Measurements from ENCODE around the gene NDUFA6. TPM values are rescaled to one million over a fixed set of nuclear protein-coding genes. Genes with fewer than 3 reads are reported as not detected.

The NDUFA6 gene
- total RNA-seq, 1 experiment from 2014 or later, result 84.9 TPM

DNA sequence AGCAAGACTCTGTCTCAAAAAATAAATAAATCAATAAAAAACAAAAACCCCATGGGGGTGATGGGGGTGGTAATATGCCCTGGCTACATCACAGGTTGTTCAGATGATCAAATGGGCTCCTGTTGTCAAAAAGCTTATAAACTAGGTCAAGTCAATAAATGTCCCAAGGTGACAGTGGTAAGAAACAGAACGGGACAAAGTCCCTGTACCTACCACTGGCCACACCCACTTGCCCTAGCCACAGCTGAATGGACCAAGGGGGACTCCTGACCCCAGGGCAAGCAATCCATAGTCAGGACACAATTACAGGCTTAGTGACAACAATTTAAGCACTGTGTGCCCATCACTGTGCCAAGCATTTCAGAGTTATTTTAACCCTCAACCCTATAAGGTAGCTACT is 25.9 kb downstream of the NDUFA6 start:
- Histone ChIP-seq H3K4me3 (no peak overlapping the region), H3K27ac (no peak overlapping the region), H2AFZ (no peak overlapping the region), H3K36me3 (ENCODE audit: low read depth) (no peaks in the 10 kb centered on the region), H3K9me2 (ENCODE audit: insufficient read depth) (no peaks in the 10 kb centered on the region), H3K4me2 (no peak overlapping the region), H4K20me1 (ENCODE audit: insufficient read depth) (no peaks in the 10 kb centered on the region), H3K9me3 (ENCODE audit: insufficient read depth, low read depth) (no peaks in the 10 kb centered on the region), H3F3A (ENCODE audit: insufficient read depth, low read depth) (peaks cover 2% of the 10 kb centered on the region; the same call in 1 of the 2 replicates), H3K79me2 (ENCODE audit: low read depth) (no peaks in the 10 kb centered on the region), H3K4me1 (replicated peaks; ENCODE audit: insufficient read depth) (peaks cover 1% of the 10 kb centered on the region; the same call in 1 of the 2 replicates), H3K27me3 (ENCODE audit: insufficient read depth, low read depth) (no peaks in the 10 kb centered on the region)
- DNase-seq, result no peak
- ChIA-PET POLR2A (ENCODE audit: unreplicated experiment) (no interaction called here), CTCF (no interaction called here)
- no peak for TF ChIP-seq EZH2 (IDR thresholded peaks at IDR 0.05; ENCODE audit: low read depth)
- TF ChIP-seq, protein P1, sequence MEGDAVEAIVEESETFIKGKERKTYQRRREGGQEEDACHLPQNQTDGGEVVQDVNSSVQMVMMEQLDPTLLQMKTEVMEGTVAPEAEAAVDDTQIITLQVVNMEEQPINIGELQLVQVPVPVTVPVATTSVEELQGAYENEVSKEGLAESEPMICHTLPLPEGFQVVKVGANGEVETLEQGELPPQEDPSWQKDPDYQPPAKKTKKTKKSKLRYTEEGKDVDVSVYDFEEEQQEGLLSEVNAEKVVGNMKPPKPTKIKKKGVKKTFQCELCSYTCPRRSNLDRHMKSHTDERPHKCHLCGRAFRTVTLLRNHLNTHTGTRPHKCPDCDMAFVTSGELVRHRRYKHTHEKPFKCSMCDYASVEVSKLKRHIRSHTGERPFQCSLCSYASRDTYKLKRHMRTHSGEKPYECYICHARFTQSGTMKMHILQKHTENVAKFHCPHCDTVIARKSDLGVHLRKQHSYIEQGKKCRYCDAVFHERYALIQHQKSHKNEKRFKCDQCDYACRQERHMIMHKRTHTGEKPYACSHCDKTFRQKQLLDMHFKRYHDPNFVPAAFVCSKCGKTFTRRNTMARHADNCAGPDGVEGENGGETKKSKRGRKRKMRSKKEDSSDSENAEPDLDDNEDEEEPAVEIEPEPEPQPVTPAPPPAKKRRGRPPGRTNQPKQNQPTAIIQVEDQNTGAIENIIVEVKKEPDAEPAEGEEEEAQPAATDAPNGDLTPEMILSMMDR (conservative IDR thresholded peaks at IDR 0.05), result no peak
- intact Hi-C loops (cut with micrococcal nuclease; ENCODE audit: unreplicated experiment), result no loop called here
- BruUV-seq (replicated peaks), result no TSS peak

DNA sequence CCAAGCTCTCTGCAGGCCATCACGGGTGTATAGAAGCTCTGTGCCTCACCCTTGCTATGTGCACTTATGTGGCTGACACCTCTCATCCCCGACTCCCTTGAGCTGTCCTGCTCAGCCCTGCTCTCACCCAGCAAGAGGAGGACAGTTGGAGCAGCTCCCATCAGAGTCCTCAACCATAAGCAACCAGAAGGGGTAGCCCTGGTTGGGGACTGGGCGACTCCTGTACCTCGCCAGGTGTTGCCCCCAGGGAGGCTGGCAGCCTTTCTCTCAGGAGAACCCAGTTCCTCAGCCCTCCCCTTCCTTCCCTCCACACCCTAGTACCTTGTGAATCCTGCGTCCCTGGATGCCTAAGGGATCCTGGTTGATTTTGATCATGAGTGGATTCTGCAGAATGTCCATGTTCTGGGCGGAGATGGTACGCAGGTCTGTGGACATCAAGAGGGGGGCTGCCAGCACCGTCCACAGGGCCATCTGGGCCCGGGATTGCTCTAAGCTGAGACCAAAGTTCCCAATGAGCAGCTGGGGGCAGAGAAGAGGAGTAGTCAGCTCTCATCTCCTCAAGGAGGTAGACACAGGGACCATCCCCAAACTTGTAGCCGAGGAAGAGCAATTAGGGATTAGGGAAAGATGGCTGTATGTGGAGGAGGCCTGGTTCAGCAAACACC is 27.9 kb downstream of the NDUFA6 start:
- Histone ChIP-seq H3K9me3 (ENCODE audit: insufficient read depth, low read depth) (no peaks in the 10 kb centered on the region), H3K4me2 (no peak overlapping the region), H3K36me3 (ENCODE audit: low read depth) (no peaks in the 10 kb centered on the region), H3K27me3 (ENCODE audit: insufficient read depth, low read depth) (no peaks in the 10 kb centered on the region), H4K20me1 (ENCODE audit: insufficient read depth) (no peaks in the 10 kb centered on the region), H2AFZ (no peak overlapping the region), H3F3A (ENCODE audit: insufficient read depth, low read depth) (no peaks in the 10 kb centered on the region), H3K27ac (no peak overlapping the region), H3K9me2 (ENCODE audit: insufficient read depth) (no peaks in the 10 kb centered on the region), H3K4me3 (no peak overlapping the region), H3K79me2 (ENCODE audit: low read depth) (no peaks in the 10 kb centered on the region), H3K4me1 (replicated peaks; ENCODE audit: insufficient read depth) (no peaks in the 10 kb centered on the region)
- no peak for TF ChIP-seq EZH2 (IDR thresholded peaks at IDR 0.05; ENCODE audit: low read depth)
- TF ChIP-seq, protein P1 (conservative IDR thresholded peaks at IDR 0.05), result no peak
- intact Hi-C loops (cut with micrococcal nuclease; ENCODE audit: unreplicated experiment), result no loop called here
- BruUV-seq (replicated peaks), result no TSS peak
- ChIA-PET POLR2A (ENCODE audit: unreplicated experiment) (no interaction called here), CTCF (no interaction called here)
- no peak for DNase-seq

DNA sequence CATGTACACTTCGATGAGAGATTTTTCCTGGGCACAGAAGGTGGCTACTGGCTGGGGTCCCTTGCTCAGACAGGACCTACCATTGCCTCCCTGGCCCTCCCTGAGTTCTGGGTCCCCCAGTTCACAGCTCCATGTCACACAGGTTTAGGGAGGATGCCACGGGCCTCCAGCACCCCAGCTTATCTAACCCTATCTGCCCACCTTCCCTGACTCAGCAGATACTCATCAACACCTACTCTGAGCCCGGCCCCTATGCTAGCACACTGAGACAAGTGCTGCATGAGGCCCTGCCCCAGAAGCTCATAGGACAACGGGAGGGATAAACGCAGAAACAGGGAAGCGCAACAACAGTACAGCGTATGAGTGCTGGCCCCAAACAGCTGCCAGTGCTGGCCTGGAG is 29.5 kb downstream of the NDUFA6 start:
- Histone ChIP-seq H3K4me2 (no peak overlapping the region), H3K4me1 (replicated peaks; ENCODE audit: insufficient read depth) (no peaks in the 10 kb centered on the region), H3F3A (ENCODE audit: insufficient read depth, low read depth) (no peaks in the 10 kb centered on the region), H2AFZ (no peak overlapping the region), H3K27me3 (ENCODE audit: insufficient read depth, low read depth) (no peaks in the 10 kb centered on the region), H3K4me3 (no peak overlapping the region), H3K27ac (no peak overlapping the region), H3K36me3 (ENCODE audit: low read depth) (peaks cover 5% of the 10 kb centered on the region; the same call in 1 of the 2 replicates), H3K9me2 (ENCODE audit: insufficient read depth) (no peaks in the 10 kb centered on the region), H4K20me1 (ENCODE audit: insufficient read depth) (no peaks in the 10 kb centered on the region), H3K79me2 (ENCODE audit: low read depth) (no peaks in the 10 kb centered on the region), H3K9me3 (ENCODE audit: insufficient read depth, low read depth) (peaks cover 11% of the 10 kb centered on the region)
- ChIA-PET CTCF (no interaction called here), POLR2A (ENCODE audit: unreplicated experiment) (no interaction called here)
- no peak for DNase-seq
- intact Hi-C loops (cut with micrococcal nuclease; ENCODE audit: unreplicated experiment), result no loop called here
- BruUV-seq (replicated peaks), result no TSS peak
- no peak for TF ChIP-seq EZH2 (IDR thresholded peaks at IDR 0.05; ENCODE audit: low read depth)
- TF ChIP-seq, protein P1 (conservative IDR thresholded peaks at IDR 0.05), result no peak
